HG03354 (cell line): ENCODE results near the gene CDCA7L.
"Not testable (repeated sequence)": the region's sequence is repeated elsewhere in the genome, so short reads cannot be mapped to it uniquely, and the experiment has no call there.

ENCODE experiments used
- ATAC-seq: cut with Tn5 transposase; IDR thresholded peaks from one replicate; pipeline ENCODE4 v1.9.1; 2021; ENCODE audit warnings: mild to moderate bottlenecking; ENCODE audit not compliant: unreplicated experiment, poor library complexity, severe bottlenecking

Gene CDCA7L

GRCh38 chr7:21867226-21867625, 78.5 kb downstream of the CDCA7L start:
- ATAC-seq: no peak

DNA sequence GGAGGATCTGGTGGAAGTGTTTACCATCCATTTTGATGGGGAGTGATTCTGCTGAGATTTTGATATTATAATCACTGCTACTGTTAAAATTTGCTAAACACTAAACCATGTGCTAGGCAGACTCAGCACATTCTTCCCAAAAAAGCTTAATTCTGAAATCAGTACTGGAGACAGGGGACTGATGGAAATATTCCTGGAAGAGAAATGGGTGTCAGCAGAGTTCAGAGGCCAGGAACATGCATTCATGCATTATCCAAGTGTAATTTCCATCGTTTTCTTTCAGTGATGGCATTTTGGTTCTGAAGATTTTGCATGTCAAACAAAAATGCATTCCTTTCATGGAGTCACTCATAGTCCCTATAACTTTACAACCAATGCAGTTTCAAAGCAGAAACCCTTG, 79.0 kb downstream of the CDCA7L start:
- ATAC-seq: no peak

- ATAC-seq: not testable (repeated sequence)
Observed at GRCh38 chr7:21865631-21866204, 80.0 kb downstream of the CDCA7L start.

DNA sequence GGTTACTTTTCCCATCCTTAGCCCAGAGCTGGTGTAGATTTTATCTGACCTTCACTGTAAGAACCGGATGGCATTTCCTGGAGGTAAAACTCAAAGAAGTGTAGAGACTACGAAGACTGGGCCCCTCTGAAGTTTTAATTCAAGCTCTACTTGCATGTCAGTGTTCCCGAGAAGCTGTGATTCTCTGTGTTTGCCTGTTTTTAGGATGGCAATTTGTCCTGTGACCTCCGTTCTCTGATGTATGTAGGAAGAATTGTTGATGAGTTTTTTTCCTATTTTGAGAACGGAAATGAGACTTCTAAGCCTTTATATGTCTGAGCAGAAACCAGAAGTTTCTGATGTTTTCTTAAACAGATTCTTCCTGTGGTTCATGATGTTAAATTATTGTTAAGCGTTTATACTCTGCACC, 94.1 kb downstream of the CDCA7L start:
- ATAC-seq: no peak
